ENCODE data around the gene GORAB. TPM values are rescaled to one million over a fixed set of nuclear protein-coding genes. Genes with fewer than 3 reads are reported as not detected.

The GORAB gene
- total and polyA plus RNA-seq, 2 of the 8 experiments (the other 6 are each of a cell fraction or from before 2014, with no cell fraction given), result 4.0 to 9.6 TPM

- peak; percentile 55 for TF ChIP-seq CHD7 (IDR thresholded peaks at IDR 0.05; ENCODE audit: insufficient replicate concordance, low read length)
These were observed 44.5 kb upstream of the GORAB start (continued) for GRCh38 chr1:170487503-170487902.

Data from H1 (cell line).